ENCODE results near the gene REG3G.

The REG3G gene

DNA sequence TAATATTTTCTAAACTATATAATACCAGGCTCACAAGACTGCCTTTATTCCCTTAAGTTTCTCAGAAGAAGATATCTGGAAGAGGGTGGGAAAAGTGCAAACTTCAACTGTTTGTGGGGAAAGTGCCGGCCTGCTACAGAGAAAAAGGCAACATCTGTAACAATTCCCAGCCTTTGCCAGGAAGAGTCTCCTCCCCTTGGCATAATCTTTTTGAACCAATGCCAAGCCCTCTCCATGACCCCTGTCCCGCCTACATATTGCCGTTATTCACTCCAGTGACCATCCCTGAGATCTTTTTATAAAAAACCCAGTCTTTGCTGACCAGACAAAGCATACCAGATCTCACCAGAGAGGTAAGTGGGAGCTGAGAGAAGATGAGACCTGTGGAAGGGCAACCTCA, at the start of gene REG3G:
TSS of gene REG3G (plus strand) at position 282 of the 400 bp plus-strand sequence. CDS start 392 bp downstream, outside the sequence.
- DNase-seq (ENCODE audit: low read depth), result no peak

DNA sequence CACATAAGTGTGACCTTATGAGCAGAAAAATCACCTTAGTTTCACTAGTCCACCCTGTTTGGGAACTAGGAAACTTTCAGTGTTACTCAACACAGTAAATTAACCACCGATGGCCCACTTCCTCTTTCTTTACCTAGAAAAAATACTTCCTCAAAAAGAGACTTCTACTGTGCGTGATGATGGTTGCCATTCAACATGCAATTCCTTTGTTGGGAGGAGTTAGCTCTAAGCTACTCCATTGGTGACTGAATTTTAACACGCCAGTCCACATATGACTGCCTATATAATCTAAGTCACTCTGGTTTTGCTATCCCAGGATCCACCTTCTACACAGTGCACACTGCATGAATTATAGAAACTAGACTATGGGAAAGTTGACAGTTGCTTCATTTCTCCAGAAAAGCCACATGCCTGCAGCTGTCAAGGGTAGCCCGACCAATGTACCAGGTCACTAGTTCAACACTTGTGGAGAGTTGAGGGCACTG, 47.8 kb upstream of the REG3G start:
- DNase-seq (ENCODE audit: low read depth), result no peak

DNA sequence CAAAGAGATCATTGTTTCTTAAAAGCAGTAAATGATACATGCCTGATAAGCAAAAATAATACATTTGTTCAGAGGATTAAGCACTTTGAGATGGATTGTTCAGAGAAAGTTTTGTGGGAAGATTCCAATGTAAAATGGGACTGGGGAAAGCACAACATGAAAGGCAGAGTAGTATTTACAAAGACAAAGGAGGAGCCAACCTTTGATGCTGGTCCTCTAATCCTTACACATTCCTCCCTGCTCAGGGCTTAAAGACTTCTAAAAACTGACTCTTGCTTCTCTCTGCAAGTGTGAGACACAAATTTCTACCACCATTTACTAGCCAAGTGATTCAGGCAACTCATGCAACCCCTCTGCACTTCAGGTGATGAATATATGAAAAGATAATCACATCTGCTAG, 47.2 kb upstream of the REG3G start:
- no peak for DNase-seq (ENCODE audit: low read depth)

DNA sequence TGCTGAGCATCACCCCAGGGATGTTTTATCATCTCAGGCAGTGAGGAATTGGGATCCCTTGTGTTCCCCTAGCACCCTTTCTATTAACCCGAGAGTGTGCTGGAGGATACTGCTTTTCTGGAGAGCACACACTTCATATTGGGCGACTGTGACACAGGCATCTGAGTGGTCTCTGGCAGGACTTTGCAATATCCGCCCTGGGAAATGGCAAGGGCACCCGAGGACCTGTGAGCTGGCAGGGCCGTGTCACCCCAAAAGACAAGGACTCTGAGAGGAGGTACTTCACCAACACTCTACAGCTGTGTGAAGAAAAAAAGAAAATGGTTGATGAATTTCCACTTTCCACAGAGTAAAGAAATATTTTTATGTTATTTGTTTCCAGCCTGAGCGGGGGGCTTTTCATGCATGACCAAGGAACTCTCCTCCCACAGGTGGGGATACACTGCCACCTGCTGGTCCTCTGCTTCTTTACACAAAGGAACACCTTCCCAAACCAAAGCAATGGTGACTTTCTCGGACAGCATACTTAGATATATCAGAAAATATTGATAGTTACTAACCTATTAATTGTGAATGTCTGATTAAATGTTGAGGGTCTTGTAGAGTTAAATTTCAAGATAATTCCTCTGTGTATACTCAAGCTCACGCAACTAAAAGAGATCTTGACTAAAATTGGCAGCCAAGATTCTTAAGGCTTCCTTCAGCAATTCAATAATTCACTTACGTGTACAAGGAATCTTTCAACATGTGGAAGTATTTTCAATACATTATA, 45.9 kb upstream of the REG3G start:
- no peak for DNase-seq (ENCODE audit: low read depth)

DNA sequence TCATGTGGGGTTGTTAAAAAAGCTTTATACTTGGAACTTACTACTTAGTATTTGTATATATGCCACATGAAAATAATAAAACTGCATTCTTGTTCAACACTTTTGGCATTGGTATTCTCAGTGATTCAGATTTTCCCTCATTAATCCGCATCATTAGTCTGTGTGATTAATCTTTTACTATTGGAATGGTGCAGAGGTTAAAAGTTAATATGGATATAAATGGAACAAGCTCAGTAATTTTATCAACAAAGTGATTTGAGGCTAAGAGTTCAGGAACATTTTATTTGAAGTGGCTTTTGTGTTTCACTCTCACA, 45.4 kb upstream of the REG3G start:
- DNase-seq (ENCODE audit: low read depth), result no peak

DNA sequence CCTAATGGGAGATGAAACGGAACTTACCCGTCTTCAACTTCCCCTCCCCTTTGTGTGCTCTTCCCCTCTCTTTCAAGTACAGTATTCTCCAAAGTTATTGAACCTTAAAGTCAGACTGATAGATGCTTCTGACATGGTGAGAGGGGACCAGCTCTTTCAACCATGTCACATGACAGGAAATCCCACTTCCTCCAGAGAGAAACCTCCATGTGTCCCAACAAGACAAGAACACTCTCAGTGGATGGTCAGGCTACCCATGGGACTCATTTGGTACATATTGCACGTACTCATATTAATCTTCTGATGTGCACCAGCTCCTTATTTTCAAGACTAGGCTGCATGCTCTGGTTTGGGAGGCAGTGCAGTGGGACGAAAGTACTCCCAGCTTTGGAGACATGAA, 44.6 kb upstream of the REG3G start:
- DNase-seq (ENCODE audit: low read depth), result no peak

DNA sequence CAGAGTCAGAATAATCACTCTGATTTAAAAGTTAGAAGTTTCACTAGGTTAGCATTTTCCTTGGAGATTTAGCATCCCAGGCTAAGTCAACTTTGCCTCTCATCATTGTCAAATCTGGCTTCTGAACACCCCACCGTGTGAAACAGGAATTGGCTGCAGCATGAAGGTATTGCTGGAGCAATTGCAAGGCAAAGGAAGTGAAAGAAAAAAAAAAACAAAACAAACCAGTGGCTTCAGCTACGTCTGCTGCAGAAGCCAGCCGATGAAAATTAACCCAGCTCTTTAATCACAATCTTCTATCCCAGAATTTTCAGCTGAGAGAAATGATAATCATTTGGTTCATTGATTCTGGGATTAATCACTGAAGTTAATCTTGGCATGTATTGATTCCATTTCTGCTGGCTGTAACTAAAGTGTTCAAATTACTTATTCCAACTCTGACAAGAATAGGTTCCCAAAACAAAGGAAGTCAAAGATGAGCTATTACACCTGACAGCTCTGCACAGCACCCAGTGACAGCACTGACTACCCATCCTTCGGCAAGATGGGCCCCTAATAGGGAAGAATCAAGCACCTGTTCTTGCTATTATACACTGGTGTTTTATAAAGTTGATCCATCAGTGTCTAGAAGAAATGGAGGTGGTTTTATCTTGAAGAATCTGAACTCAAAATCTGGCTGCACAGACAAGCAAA, 42.7 kb upstream of the REG3G start:
- no peak for DNase-seq (ENCODE audit: low read depth)

DNA sequence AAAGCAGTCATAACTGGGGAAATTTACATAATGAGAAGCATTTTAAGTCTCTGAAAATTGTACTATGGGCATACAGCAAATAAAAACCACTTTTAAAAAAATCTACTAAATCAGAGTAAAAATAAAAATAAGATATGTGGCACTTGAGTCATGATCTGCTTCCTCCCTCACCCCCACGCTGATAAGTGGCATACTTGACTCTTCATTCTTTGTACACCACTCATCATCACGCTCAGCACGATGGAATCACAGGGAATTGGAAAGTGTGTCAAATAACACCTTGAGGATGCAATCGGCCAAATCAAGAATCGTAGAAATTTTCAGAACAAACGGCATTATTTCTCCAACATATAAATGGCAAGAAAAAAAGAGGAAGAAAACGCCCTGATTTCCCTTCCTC, 41.1 kb upstream of the REG3G start:
- DNase-seq (ENCODE audit: low read depth), result no peak

DNA sequence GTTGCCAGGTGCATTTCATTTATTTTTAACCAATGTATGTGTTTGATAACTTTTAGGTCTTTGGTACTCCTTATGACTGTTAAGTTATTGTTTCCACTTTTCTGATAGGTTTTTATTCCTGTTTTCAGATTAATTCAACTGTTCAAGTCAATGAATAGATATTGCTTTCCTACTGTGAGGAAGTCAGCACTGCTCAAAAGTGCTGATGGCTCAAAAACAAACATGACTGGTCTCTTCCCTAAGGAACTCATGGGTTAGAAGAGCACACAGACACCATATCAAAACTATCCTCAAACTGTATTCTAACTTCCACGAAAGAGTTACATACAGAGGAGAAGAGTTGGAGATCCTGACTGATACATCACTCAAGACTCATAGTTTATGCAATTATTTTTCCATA, 39.9 kb upstream of the REG3G start:
- no peak for DNase-seq (ENCODE audit: low read depth)

DNA sequence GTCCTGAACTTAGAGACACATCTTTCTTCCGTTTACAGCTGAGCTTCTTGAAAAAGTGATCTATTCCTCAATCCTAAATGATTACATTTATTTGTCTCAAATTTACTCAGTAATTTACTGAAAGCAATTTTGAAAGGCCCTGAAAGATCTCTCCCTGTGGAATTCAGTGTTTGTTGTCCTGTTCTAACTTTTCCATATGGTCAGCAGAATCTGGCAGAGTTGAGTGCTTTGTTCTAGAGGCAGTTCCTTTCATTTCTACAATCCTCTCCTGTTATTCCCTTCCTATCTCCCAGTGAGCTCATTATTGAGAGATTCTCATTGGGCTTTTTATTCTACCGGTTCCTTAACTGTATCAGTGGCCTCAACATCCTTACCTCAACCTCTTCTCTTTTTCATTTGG, 36.5 kb upstream of the REG3G start:
- no peak for DNase-seq (ENCODE audit: low read depth)

DNA sequence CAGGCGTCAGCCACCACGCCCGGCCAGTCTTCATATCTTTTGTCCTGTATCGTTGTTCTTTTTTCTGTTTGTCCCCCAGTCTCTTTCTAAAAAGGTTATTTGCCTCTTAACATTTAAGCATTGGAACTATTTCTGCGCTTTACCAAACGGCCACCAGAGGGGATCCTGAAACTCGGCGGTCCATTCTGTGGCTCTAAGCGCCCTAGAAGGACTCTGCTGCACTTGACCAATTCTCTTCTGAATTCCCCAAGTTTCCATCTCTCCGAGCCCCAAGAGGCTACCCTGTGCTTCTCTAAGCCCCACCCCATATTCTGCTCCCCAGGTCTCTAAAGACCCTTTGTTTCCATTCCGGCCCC, 33.1 kb upstream of the REG3G start:
- DNase-seq (ENCODE audit: low read depth), result no peak

DNA sequence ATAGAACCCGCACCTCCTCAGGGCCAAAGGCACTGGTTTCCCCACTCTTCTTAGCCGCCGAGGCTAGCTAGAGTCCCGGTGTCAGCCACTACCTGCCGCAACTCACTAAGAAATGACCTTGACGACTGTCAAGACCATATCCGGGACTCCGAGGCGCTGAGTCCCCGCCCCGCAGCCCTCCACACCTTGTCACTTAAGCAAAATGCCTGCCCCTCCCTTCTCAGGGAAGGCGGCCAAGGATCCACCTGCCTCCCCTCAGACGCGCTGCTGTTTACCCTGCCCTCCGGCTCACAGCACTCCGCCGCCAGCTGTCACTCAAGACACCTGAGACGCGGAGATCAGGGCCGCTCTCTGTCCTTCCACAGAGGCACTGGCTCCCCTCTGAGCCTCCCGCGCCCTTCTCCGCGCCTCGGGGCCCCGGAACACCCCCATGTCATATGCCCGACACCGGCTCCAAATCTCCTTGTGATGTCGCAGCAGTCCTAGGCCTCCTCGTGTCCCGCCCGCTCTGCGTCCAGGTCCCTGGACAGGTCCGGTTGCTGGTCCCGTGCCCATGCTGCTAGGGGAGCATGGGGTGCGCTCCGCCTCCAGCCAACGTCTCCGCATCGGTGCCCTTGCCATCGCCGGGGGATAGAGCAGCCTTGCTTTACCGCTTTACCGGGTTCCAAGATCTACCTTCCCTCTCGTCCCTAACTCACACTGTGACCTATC, 32.5 kb upstream of the REG3G start:
- no peak for DNase-seq (ENCODE audit: low read depth)

DNA sequence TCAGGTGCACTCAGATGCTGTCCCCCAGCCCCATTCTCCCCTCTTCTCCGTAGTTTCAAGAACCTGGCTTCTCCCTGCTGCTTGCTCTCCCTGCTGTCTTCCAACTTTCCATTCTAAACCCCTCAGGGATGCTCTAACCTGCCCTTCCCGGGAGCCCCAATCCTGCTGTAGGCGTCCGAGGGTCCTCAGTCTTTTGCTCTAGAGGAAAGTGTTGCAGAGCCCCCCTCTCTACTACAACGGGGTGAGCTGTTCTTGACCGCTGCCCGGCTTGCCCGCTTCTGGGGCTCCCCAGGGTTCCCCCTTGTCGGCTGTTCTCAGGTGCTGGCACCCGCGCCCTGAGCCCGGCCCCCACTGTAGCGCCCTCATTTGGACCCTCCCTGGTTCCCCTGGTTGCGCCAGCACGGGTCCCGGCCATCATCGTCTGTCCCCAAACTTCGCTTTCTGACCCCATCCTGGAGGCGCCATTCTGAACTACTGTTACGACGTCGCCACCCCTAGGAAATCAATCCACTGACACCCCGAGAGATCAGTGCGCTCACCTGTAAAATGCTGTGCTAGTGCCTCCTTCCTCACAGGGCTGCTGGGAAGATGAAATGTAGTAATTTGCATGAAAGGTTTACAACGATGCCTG, 31.9 kb upstream of the REG3G start:
- no peak for DNase-seq (ENCODE audit: low read depth)

DNA sequence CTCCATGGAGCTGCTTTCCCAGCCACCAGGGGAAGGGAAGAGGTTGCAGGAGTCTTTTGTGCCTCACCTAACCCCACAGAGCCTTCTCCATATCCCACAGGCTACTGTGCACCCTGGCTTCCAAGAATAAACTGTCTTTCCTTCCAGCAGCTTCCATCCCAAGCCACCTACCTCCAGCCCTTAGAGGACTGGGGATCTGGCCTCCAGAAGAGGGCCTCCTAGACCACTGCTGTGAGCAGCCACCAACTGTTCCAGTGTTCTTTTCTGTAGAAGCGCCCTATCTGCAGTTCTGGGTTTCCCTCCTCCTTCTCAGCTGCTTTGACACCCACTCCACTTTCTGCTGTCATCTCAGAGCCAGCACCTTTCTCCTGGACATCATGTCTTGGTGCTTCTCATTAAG, 30.7 kb upstream of the REG3G start:
- no peak for DNase-seq (ENCODE audit: low read depth)

DNA sequence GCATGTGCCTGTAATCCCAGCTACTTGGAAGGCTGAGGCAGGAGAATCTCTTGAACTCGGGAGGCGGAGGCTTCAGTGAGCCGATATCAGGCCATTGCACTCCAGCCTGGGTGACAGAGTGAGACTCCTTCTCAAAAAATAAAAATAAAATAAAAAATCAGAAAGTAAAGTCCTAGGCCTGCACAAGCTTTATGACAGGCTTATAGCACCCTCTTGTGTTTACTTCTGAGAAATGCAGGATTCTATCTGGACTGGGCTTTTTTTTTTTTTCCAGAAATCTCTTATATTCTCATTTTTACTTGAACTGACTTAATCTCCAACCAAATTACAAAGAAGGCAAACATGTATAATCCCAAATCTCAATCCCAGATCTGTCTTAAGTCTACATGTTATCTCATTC, 26.1 kb upstream of the REG3G start:
- DNase-seq (ENCODE audit: low read depth), result no peak

DNA sequence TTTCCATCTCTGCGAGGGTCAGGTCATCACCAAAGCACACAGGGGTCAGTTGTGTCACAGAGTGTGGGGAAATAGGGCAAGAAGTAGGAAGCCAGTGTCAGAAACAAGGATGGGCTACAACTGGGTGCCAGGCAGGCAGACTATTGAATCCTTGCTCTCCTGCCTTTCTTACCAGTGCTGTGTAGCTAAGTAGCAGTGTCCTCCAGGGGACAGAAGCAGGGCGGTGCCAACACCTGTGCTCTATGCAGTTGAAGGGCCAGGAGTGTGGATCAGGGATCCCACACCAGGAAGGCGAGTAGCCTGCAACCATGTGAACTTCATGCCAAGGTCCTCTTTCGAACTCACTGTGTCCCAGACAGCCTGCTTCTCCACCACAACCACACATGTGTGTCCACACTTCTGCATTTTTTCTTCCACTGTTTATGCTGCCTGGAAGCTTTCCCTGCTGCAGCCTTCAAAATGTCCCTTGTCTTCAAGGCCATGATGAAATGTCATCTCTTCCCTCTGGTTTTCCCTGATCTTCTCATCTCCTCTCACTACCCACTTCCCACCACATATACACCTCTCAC, 25.4 kb upstream of the REG3G start:
- no peak for DNase-seq (ENCODE audit: low read depth)

DNA sequence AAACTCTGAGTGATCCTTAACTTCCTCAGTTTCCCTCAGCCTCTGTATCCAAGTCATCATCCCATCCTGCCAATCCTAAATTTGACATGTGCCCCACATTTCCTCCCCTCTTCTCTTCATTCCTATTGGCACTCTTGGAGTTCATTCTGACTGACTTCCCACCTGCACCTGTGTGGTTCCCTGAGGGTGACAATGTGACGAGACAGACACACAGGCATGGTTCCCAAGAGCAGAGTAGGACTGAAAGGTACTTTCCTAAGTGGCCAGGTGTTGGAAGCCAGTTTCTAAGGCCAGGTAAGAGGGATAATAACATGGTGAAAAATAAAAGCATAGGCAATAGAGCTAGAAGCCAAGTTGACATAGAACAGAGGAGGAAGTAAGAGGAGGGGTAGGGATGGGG, 24.2 kb upstream of the REG3G start:
- DNase-seq (ENCODE audit: low read depth), result no peak

DNA sequence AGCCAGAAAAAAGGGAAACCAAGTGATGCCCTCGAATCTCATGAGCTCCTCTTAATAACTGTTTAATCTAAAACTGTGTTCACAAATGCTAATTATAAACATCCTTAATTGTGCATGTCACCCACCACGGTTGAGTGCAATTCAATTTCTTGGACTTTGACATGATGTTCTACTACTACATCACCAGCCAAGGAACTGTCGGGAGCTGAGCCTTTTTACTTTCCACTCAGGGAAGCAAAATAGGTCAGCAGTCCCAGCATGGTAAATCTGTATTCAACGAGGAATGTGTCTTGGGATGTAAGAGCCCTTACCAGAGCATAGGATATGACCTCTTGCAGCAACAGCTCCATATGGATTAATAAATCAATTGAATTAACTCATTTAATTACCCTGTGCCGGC, 20.8 kb upstream of the REG3G start:
- no peak for DNase-seq (ENCODE audit: low read depth)

DNA sequence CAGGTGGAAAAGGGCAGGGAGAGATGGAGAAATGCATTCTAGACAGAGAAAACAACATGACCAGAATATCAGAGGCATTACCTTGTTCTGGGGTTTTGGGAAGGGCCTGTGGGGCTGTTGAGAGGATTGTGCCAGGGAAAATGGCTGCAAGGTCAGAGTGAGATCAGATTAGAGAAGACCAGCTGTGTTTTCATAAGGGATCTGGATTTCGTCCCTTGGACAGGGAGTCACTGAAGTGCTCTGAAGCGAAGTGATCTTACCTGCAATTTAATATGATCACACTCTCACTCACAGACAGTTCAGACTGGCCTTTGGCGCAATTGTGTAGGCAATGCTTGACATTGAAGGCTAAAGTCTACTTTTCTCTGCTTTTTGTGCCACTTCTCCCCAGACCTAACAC, 20.3 kb upstream of the REG3G start:
- no peak for DNase-seq (ENCODE audit: low read depth)

DNA sequence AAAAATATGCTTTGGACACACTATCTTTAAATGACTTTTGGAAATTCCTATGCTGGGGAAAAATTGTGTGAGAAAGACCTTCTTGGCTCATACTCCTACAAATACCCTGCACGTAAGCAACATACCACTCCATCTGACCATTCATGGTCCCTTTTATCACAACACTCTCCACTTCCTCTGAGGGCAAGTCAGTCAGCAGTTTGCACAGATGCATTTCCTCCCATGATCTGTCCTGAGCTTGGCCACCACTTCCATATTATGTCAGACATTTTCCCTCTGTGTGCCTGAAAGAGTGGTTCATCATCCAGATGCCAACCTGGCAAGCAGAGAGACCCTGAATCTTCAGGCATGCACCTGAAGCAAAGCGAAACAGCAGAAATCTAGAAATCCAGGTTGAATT, 16.1 kb upstream of the REG3G start:
- DNase-seq (ENCODE audit: low read depth), result no peak

DNA sequence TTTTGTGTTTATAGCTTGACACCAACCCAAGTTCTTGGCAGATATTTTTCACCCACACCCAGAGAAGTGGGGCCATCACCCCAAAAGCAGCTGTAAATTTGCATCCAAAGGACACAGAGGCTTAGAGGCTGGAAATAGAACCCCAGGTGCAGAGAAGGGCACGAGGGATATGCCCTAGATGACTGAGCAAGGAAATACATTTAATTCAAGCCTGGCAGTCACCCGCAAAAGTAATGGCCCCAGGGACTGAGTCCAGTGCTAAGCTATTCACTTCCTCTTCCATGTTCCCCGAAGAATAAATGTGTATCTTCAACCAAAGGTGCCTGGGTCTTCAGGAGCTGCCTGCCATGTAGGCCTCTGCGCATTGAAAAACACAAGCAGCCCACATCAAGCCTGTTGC, 14.0 kb upstream of the REG3G start:
- DNase-seq (ENCODE audit: low read depth), result no peak

DNA sequence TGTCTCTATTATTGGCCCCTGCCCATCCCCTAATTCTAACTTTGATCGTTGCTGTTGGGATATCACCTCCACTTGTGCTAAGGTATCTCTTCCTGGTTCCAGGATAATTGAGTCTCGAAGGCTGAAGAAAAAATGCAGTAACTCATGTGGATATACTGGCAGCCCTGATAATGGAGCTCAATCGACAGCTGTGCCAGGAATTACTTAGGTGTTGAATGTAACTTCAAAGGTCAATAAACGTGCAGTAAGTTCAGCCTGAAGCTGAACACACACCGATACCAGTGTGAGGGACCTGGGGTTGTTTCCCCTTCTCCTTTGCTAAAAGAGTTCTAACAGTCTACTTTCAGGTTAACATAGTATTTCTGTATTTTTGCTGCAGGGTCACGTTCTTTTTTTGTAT, 11.9 kb upstream of the REG3G start:
- DNase-seq (ENCODE audit: low read depth), result no peak

DNA sequence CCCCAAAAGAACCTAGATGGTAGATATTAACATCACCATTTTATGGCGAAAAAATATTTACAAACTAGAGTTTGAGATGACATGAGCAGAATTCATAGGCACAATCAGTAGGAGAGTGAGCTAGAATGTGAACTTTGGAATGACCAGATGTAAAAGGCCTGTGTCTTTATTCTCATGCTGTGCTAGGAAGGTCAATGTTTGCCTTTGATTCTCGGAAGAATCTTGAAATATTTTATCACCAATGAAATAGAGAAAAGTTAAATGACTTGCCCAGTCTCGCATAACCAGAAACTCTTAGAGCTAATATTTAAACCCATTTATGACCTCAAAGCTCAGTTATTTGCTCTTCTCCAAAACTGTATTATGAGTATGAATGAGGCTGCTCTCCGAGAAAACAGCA, 9.2 kb upstream of the REG3G start:
- no peak for DNase-seq (ENCODE audit: low read depth)

Measured in CMK (cell line).